WERI-Rb-1 (cell line): Measurements from ENCODE around the gene UMODL1.
A peak's percentile ranks its signal among the peaks of the same experiment; 100 is the strongest.

Experiments
- DNase-seq: peaks from one replicate; pipeline ENCODE4 v3.0.0-alpha.2; 2020
- H3K27ac ChIP-seq: fragments of 250-450 bp; sonication (Bioruptor Pico); 2 replicates; pipeline ENCODE4 v1.5.1; 2020; ENCODE audit warnings: mild to moderate bottlenecking, moderate library complexity
- H3K27me3 ChIP-seq: fragments of 250-450 bp; sonication (Bioruptor Pico); 2 replicates; pipeline ENCODE4 v1.5.1; 2021; ENCODE audit warnings: mild to moderate bottlenecking, low read depth, moderate library complexity; ENCODE audit not compliant: insufficient read depth, severe bottlenecking
- H3K36me3 ChIP-seq: fragments of 250-450 bp; sonication (Bioruptor Pico); 2 replicates; pipeline ENCODE4 v1.5.1; 2020; ENCODE audit warnings: mild to moderate bottlenecking, moderate library complexity
- H3K4me3 ChIP-seq: 2 replicates; pipeline ENCODE4 v1.5.1; 2011; ENCODE audit warnings: low read depth, mild to moderate bottlenecking, control low read depth, low read length
- H3K9me3 ChIP-seq: fragments of 250-450 bp; sonication (Bioruptor Pico); 2 replicates; pipeline ENCODE4 v1.5.1; 2021; ENCODE audit warnings: mild to moderate bottlenecking, moderate library complexity; ENCODE audit not compliant: severe bottlenecking
- CTCF ChIP-seq: IDR thresholded peaks from 2 replicates; pipeline ENCODE4 v1.5.1; 2011; ENCODE audit warnings: low read depth, mild to moderate bottlenecking, control low read depth, inconsistent platforms, low read length

The UMODL1 gene

GRCh38 chr21:42062236-42063022, 8.7 kb upstream of the UMODL1 start:
- Histone ChIP-seq H3K9me3 (no peaks in the 10 kb centered on the region), H3K27me3 (no peaks in the 10 kb centered on the region), H3K27ac (peak overlapping the region; percentile 0), H3K4me3 (peak overlapping the region; percentile 10; the same call in 1 of the 2 replicates), H3K36me3 (no peaks in the 10 kb centered on the region)
- DNase-seq = peak; percentile 54
- no peak for TF ChIP-seq CTCF

GRCh38 chr21:42063191-42063570, 7.9 kb upstream of the UMODL1 start:
- Histone ChIP-seq H3K27ac (peak overlapping the region; percentile 28), H3K4me3 (peak overlapping the region; percentile 10), H3K9me3 (no peaks in the 10 kb centered on the region), H3K27me3 (no peaks in the 10 kb centered on the region), H3K36me3 (no peaks in the 10 kb centered on the region)
- DNase-seq = peak; percentile 86
- no peak for TF ChIP-seq CTCF

GRCh38 chr21:42063571-42064521, 7.3 kb upstream of the UMODL1 start:
- Histone ChIP-seq H3K36me3 (no peaks in the 10 kb centered on the region), H3K9me3 (no peaks in the 10 kb centered on the region), H3K27me3 (no peaks in the 10 kb centered on the region), H3K4me3 (peak overlapping the region; percentile 10), H3K27ac (peak overlapping the region; percentile 28)
- DNase-seq = peak; percentile 55
- TF ChIP-seq CTCF = no peak

GRCh38 chr21:42066521-42066920, 4.6 kb upstream of the UMODL1 start:
- Histone ChIP-seq H3K36me3 (no peaks in the 10 kb centered on the region), H3K9me3 (no peaks in the 10 kb centered on the region), H3K27ac (peak overlapping the region; percentile 36), H3K4me3 (no peak overlapping the region), H3K27me3 (no peaks in the 10 kb centered on the region)
- TF ChIP-seq CTCF = no peak
- no peak for DNase-seq

GRCh38 chr21:42067531-42068255, 3.4 kb upstream of the UMODL1 start:
- Histone ChIP-seq H3K9me3 (no peaks in the 10 kb centered on the region), H3K36me3 (no peaks in the 10 kb centered on the region), H3K27me3 (no peaks in the 10 kb centered on the region), H3K4me3 (no peak overlapping the region), H3K27ac (peak overlapping the region; percentile 32)
- no peak for DNase-seq
- TF ChIP-seq CTCF = no peak
